ENCODE data around the gene HOMER2.

DNA sequence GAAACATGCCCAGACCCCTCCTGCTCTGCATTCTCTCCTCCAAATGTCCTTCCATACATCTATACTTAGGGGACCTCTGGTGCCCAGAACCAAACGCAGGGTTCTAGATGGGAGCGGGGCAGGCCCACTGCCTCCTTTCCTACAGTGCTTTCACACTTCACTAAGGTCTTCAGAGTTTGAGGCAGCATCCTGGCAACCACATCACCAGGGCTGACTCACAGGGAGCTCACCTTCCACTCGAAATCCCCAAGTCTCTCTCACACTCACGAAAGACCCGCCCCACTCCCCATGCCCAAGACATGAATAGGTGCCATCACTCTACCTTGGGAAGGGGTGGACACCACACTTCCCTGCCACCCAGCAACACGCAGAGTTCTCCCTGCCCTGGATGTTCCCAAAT is 18.9 kb downstream of the HOMER2 start:
- TF ChIP-seq, protein P1, sequence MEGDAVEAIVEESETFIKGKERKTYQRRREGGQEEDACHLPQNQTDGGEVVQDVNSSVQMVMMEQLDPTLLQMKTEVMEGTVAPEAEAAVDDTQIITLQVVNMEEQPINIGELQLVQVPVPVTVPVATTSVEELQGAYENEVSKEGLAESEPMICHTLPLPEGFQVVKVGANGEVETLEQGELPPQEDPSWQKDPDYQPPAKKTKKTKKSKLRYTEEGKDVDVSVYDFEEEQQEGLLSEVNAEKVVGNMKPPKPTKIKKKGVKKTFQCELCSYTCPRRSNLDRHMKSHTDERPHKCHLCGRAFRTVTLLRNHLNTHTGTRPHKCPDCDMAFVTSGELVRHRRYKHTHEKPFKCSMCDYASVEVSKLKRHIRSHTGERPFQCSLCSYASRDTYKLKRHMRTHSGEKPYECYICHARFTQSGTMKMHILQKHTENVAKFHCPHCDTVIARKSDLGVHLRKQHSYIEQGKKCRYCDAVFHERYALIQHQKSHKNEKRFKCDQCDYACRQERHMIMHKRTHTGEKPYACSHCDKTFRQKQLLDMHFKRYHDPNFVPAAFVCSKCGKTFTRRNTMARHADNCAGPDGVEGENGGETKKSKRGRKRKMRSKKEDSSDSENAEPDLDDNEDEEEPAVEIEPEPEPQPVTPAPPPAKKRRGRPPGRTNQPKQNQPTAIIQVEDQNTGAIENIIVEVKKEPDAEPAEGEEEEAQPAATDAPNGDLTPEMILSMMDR (conservative IDR thresholded peaks at IDR 0.05; ENCODE audit: low read length): no peak
- TF ChIP-seq EZH2phosphoT487 (IDR thresholded peaks at IDR 0.05; ENCODE audit: borderline replicate concordance): no peak

All from Loucy (cell line).